ENCODE measurements around the gene PTPRZ1.

Gene PTPRZ1

GRCh38 chr7:121872831-121873288 is at the start of gene PTPRZ1:
Gene PTPRZ1 (plus strand): TSS chr7:121873161. CDS start chr7:121873500, 339 bp downstream.
- DNase-seq (ENCODE audit: low read depth in 2 of 2) = no peak

- DNase-seq (ENCODE audit: low read depth in 2 of 2) = no peak
Measured at GRCh38 chr7:121824276-121824675, 48.7 kb upstream of the PTPRZ1 start.

- no peak for DNase-seq (ENCODE audit: low read depth in 2 of 2)
Measured at GRCh38 chr7:121831351-121831750, 41.6 kb upstream of the PTPRZ1 start.

- no peak for DNase-seq (ENCODE audit: low read depth in 2 of 2)
Measured at GRCh38 chr7:121831801-121832200, 41.2 kb upstream of the PTPRZ1 start.

GRCh38 chr7:121832347-121832746 is 40.6 kb upstream of the PTPRZ1 start:
- no peak for DNase-seq (ENCODE audit: low read depth in 2 of 2)

- DNase-seq (ENCODE audit: low read depth in 2 of 2) = no peak
Measured at GRCh38 chr7:121833991-121834390, 39.0 kb upstream of the PTPRZ1 start.

GRCh38 chr7:121837462-121837861 is 35.5 kb upstream of the PTPRZ1 start:
- no peak for DNase-seq (ENCODE audit: low read depth in 2 of 2)

- DNase-seq (ENCODE audit: low read depth in 2 of 2) = no peak
Measured at GRCh38 chr7:121847041-121847440, 25.9 kb upstream of the PTPRZ1 start.

- DNase-seq (ENCODE audit: low read depth in 2 of 2) = no peak
Measured at GRCh38 chr7:121853307-121853706, 19.7 kb upstream of the PTPRZ1 start.

GRCh38 chr7:121860953-121861352 is 12.0 kb upstream of the PTPRZ1 start:
- DNase-seq (ENCODE audit: low read depth in 2 of 2) = no peak

GRCh38 chr7:121862591-121862990 is 10.4 kb upstream of the PTPRZ1 start:
- no peak for DNase-seq (ENCODE audit: low read depth in 2 of 2)

GRCh38 chr7:121871188-121871587 is 1.8 kb upstream of the PTPRZ1 start:
- DNase-seq (ENCODE audit: low read depth in 2 of 2) = no peak

GRCh38 chr7:121873289-121874194 is 581 bp downstream of the PTPRZ1 start:
- no peak for DNase-seq (ENCODE audit: low read depth in 2 of 2)

GRCh38 chr7:121874298-121874697 is 1.3 kb downstream of the PTPRZ1 start:
- DNase-seq (ENCODE audit: low read depth in 2 of 2) = no peak

- DNase-seq (ENCODE audit: low read depth in 2 of 2) = no peak
Measured at GRCh38 chr7:121875203-121875602, 2.2 kb downstream of the PTPRZ1 start.

GRCh38 chr7:121876656-121877500 is 3.9 kb downstream of the PTPRZ1 start:
- no peak for DNase-seq (ENCODE audit: low read depth in 2 of 2)

- no peak for DNase-seq (ENCODE audit: low read depth in 2 of 2)
Measured at GRCh38 chr7:121878918-121879464, 6.0 kb downstream of the PTPRZ1 start.

- DNase-seq (ENCODE audit: low read depth in 2 of 2) = no peak
Measured at GRCh38 chr7:121879544-121879943, 6.6 kb downstream of the PTPRZ1 start.

- no peak for DNase-seq (ENCODE audit: low read depth in 2 of 2)
Measured at GRCh38 chr7:121882731-121883130, 9.8 kb downstream of the PTPRZ1 start.

GRCh38 chr7:121885166-121885920 is 12.4 kb downstream of the PTPRZ1 start:
- DNase-seq (ENCODE audit: low read depth in 2 of 2) = no peak

- DNase-seq (ENCODE audit: low read depth in 2 of 2) = no peak
Measured at GRCh38 chr7:121887634-121888033, 14.7 kb downstream of the PTPRZ1 start.

GRCh38 chr7:121890833-121891232 is 17.9 kb downstream of the PTPRZ1 start:
- DNase-seq (ENCODE audit: low read depth in 2 of 2) = no peak
